Nucleus accumbens (tissue), 56 donors: Measurements from ENCODE around the gene NDC1.

ENCODE experiments used
- DNase-seq, 56 donors: peaks; one replicate each; lab custom pipeline; 2025; lab: John Stamatoyannopoulos, UW

Gene NDC1

GRCh38 chr1:53733447-53733931, 104.6 kb downstream of the NDC1 start:
- no peak for DNase-seq

GRCh38 chr1:53732912-53733317, 105.2 kb downstream of the NDC1 start:
- DNase-seq = no peak

GRCh38 chr1:53732409-53732808, 105.7 kb downstream of the NDC1 start:
- no peak for DNase-seq

- no peak for DNase-seq
Measured at GRCh38 chr1:53731779-53732305, 106.3 kb downstream of the NDC1 start.

GRCh38 chr1:53731043-53731600, 107.0 kb downstream of the NDC1 start:
- DNase-seq = no peak

GRCh38 chr1:53730224-53730865, 107.8 kb downstream of the NDC1 start:
- no peak for DNase-seq

- DNase-seq = no peak
Measured at GRCh38 chr1:53729456-53730223, 108.5 kb downstream of the NDC1 start.

GRCh38 chr1:53728702-53729455, 109.2 kb downstream of the NDC1 start:
- DNase-seq = no peak

- DNase-seq = no peak
Measured at GRCh38 chr1:53728196-53728595, 109.9 kb downstream of the NDC1 start.

- DNase-seq = no peak
Measured at GRCh38 chr1:53727461-53728092, 110.5 kb downstream of the NDC1 start.

- DNase-seq = no peak
Measured at GRCh38 chr1:53726009-53726600, 112.0 kb downstream of the NDC1 start.

- no peak for DNase-seq
Measured at GRCh38 chr1:53725238-53725689, 112.8 kb downstream of the NDC1 start.

GRCh38 chr1:53722025-53722424, 116.1 kb downstream of the NDC1 start:
- DNase-seq = no peak

GRCh38 chr1:53721088-53721487, 117.0 kb downstream of the NDC1 start:
- no peak for DNase-seq

- no peak for DNase-seq
Measured at GRCh38 chr1:53719469-53719868, 118.6 kb downstream of the NDC1 start.

- DNase-seq = no peak
Measured at GRCh38 chr1:53718443-53718842, 119.7 kb downstream of the NDC1 start.

- no peak for DNase-seq
Measured at GRCh38 chr1:53717025-53717804, 120.9 kb downstream of the NDC1 start.

GRCh38 chr1:53716150-53716549, 121.9 kb downstream of the NDC1 start:
- no peak for DNase-seq

GRCh38 chr1:53715478-53715877, 122.6 kb downstream of the NDC1 start:
- no peak for DNase-seq
